ENCODE results near the gene WEE1. TPM values are rescaled to one million over a fixed set of nuclear protein-coding genes. Genes with fewer than 3 reads are reported as not detected.
"Not testable (repeated sequence)": the region's sequence is repeated elsewhere in the genome, so short reads cannot be mapped to it uniquely, and the experiment has no call there.

WEE1 gene
- total RNA-seq, 2 experiments from 2014 or later, result 60.5 to 64.2 TPM

- peaks cover 2% of the 10 kb centered on the region for H3K27me3 Mint-ChIP-seq
- peaks cover 5% of the 10 kb centered on the region for H3K4me1 Mint-ChIP-seq
- no peak overlapping the region for H3K27ac Mint-ChIP-seq
- CTCF ChIA-PET, result interaction anchor here (0.6 to 1.2 kb wide), 2 partner anchors 9 to 68 kb away, joined by 3 to 4 read pairs; no protein-coding TSS in a partner anchor
- H3K9me3 Mint-ChIP-seq, result no peaks in the 10 kb centered on the region
- DNase-seq, result no peak
- H3K4me3 Mint-ChIP-seq, result no peak overlapping the region
- POLR2A ChIA-PET, result no interaction called here
- H3K36me3 Mint-ChIP-seq (ENCODE audit: low read depth), result peaks cover 2% of the 10 kb centered on the region
Measured at GRCh38 chr11:9619971-9620370, 46.5 kb downstream of the WEE1 start.

GRCh38 chr11:9622353-9622752, 48.9 kb downstream of the WEE1 start:
- CTCF ChIA-PET, result interaction anchor here (1.6 kb wide), 1 partner anchor 9 kb away, joined by 5 read pairs; no protein-coding TSS in a partner anchor
- not testable (repeated sequence) for H3K27me3 Mint-ChIP-seq

GRCh38 chr11:9623053-9623452, 49.6 kb downstream of the WEE1 start:
- H3K27ac Mint-ChIP-seq; H3K4me3 Mint-ChIP-seq; H3K4me1 Mint-ChIP-seq; POLR2A ChIA-PET; H3K9me3 Mint-ChIP-seq; CTCF ChIA-PET; DNase-seq; H3K36me3 Mint-ChIP-seq (ENCODE audit: low read depth); H3K27me3 Mint-ChIP-seq: not testable (repeated sequence)

More at GRCh38 chr11:9622353-9622752, 48.9 kb downstream of the WEE1 start:
- H3K4me1 Mint-ChIP-seq; POLR2A ChIA-PET; H3K4me3 Mint-ChIP-seq; H3K9me3 Mint-ChIP-seq; H3K36me3 Mint-ChIP-seq (ENCODE audit: low read depth); H3K27ac Mint-ChIP-seq; DNase-seq: not testable (repeated sequence)

GRCh38 chr11:9624448-9624847, 51.0 kb downstream of the WEE1 start:
- no peaks in the 10 kb centered on the region for H3K4me1 Mint-ChIP-seq
- POLR2A ChIA-PET, result interaction anchor here (0.6 kb wide), 1 partner anchor 1165 kb away, joined by 5 read pairs; no protein-coding TSS in a partner anchor
- no peaks in the 10 kb centered on the region for H3K36me3 Mint-ChIP-seq (ENCODE audit: low read depth)

GRCh38 chr11:9625162-9625561, 51.7 kb downstream of the WEE1 start:
- Mint-ChIP-seq H3K9me3 (no peaks in the 10 kb centered on the region), H3K4me1 (no peaks in the 10 kb centered on the region), H3K27ac (no peak overlapping the region), H3K4me3 (no peak overlapping the region), H3K27me3 (peaks cover 7% of the 10 kb centered on the region), H3K36me3 (ENCODE audit: low read depth) (no peaks in the 10 kb centered on the region)
- no peak for DNase-seq
- ChIA-PET CTCF (interaction anchor here (0.6 to 1.0 kb wide), 2 partner anchors 14 to 17 kb away, joined by 4 to 5 read pairs; no protein-coding TSS in a partner anchor), POLR2A (no interaction called here)

More at GRCh38 chr11:9624448-9624847, 51.0 kb downstream of the WEE1 start:
- Mint-ChIP-seq H3K4me3 (no peak overlapping the region), H3K27me3 (peaks cover 7% of the 10 kb centered on the region), H3K9me3 (no peaks in the 10 kb centered on the region), H3K27ac (no peak overlapping the region)
- CTCF ChIA-PET, result interaction anchor here (1.0 kb wide), 1 partner anchor 14 kb away, joined by 4 read pairs; no protein-coding TSS in a partner anchor
- DNase-seq, result no peak

- Mint-ChIP-seq H3K27ac (no peak overlapping the region), H3K9me3 (no peaks in the 10 kb centered on the region), H3K4me1 (no peaks in the 10 kb centered on the region), H3K36me3 (ENCODE audit: low read depth) (no peaks in the 10 kb centered on the region), H3K27me3 (peaks cover 7% of the 10 kb centered on the region), H3K4me3 (no peak overlapping the region)
- POLR2A ChIA-PET, result no interaction called here
- CTCF ChIA-PET, result no interaction called here
- DNase-seq, result no peak
Measured at GRCh38 chr11:9625728-9626127, 52.3 kb downstream of the WEE1 start.

GRCh38 chr11:9626496-9627394, 53.3 kb downstream of the WEE1 start:
- CTCF ChIA-PET, result interaction anchor here (0.7 kb wide), 1 partner anchor 10 kb away, joined by 3 read pairs; no protein-coding TSS in a partner anchor
- Mint-ChIP-seq H3K9me3 (no peaks in the 10 kb centered on the region), H3K36me3 (ENCODE audit: low read depth) (no peaks in the 10 kb centered on the region), H3K4me1 (no peaks in the 10 kb centered on the region), H3K27ac (no peak overlapping the region), H3K4me3 (no peak overlapping the region), H3K27me3 (peaks cover 7% of the 10 kb centered on the region)
- POLR2A ChIA-PET, result no interaction called here
- no peak for DNase-seq

- no peak for DNase-seq
- Mint-ChIP-seq H3K36me3 (ENCODE audit: low read depth) (no peaks in the 10 kb centered on the region), H3K4me1 (no peaks in the 10 kb centered on the region), H3K9me3 (no peaks in the 10 kb centered on the region), H3K27ac (no peak overlapping the region), H3K27me3 (peaks cover 7% of the 10 kb centered on the region), H3K4me3 (no peak overlapping the region)
- ChIA-PET CTCF (interaction anchor here (0.6 to 1.5 kb wide), 8 partner anchors 9 to 120 kb away, joined by 3 to 6 read pairs (median 3); no protein-coding TSS in a partner anchor), POLR2A (no interaction called here)
Measured at GRCh38 chr11:9629064-9629463, 55.6 kb downstream of the WEE1 start.

GRCh38 chr11:9633679-9634078, 60.2 kb downstream of the WEE1 start:
- Mint-ChIP-seq H3K36me3 (ENCODE audit: low read depth) (no peaks in the 10 kb centered on the region), H3K27me3 (peaks cover 2% of the 10 kb centered on the region), H3K4me1 (no peaks in the 10 kb centered on the region), H3K27ac (no peak overlapping the region), H3K4me3 (no peak overlapping the region), H3K9me3 (no peaks in the 10 kb centered on the region)
- no peak for DNase-seq
- ChIA-PET POLR2A (no interaction called here), CTCF (interaction anchor here (1.2 kb wide), 1 partner anchor 18 kb away, joined by 3 read pairs; no protein-coding TSS in a partner anchor)

- Mint-ChIP-seq H3K9me3 (no peaks in the 10 kb centered on the region), H3K36me3 (ENCODE audit: low read depth) (no peaks in the 10 kb centered on the region), H3K4me3 (no peak overlapping the region), H3K27ac (no peak overlapping the region), H3K27me3 (peaks cover 2% of the 10 kb centered on the region), H3K4me1 (peaks cover 3% of the 10 kb centered on the region)
- no peak for DNase-seq
- POLR2A ChIA-PET, result no interaction called here
- CTCF ChIA-PET, result interaction anchor here (0.9 to 1.6 kb wide), 5 partner anchors 8 to 131 kb away, joined by 3 read pairs; no protein-coding TSS in a partner anchor
Measured at GRCh38 chr11:9636691-9637090, 63.2 kb downstream of the WEE1 start.

- CTCF ChIA-PET, result interaction anchor here (1.2 to 1.7 kb wide), 2 partner anchors 14 to 25 kb away, joined by 4 read pairs; partner anchors contain the start of gene SWAP70
- Mint-ChIP-seq H3K27ac (no peak overlapping the region), H3K36me3 (ENCODE audit: low read depth) (no peaks in the 10 kb centered on the region), H3K4me1 (peaks cover 3% of the 10 kb centered on the region), H3K27me3 (peaks cover 2% of the 10 kb centered on the region), H3K9me3 (no peaks in the 10 kb centered on the region), H3K4me3 (no peak overlapping the region)
- POLR2A ChIA-PET, result no interaction called here
- DNase-seq, result no peak
Measured at GRCh38 chr11:9639099-9639498, 65.6 kb downstream of the WEE1 start.
